Measurements from ENCODE around the gene HPSE2.

DNA sequence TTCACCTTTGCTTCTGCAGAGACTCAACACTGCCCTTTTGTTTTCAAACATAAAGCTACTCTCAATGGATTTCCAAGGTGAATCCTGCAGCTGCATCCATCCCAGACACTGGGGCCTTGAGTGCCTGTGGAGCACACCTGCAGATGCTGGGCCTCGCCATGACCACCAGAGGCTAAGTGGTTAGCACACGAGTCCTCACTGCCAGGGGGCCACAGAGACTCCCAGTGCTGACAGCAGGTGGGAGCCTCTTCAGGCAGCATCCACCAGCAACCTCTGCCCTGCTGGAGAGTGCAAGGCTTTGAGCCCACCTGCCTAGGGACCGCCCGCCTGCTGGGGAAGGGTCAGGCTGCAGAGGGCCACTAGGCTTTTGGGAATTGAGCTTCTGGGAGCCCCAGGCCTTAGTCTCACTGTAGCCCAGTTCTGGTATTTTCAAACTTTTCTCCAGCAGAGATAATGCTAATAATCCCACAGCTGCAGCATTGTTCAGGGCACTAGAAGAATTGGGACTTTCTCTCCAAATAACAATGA lies 779.5 kb downstream of the HPSE2 start:
- TF ChIP-seq CTCF (IDR thresholded peaks at IDR 0.05) (no peak), EP300 (IDR thresholded peaks at IDR 0.05) (no peak), POLR2AphosphoS5 (IDR thresholded peaks at IDR 0.05) (no peak)

Data from esophagus muscularis mucosa (tissue), 4 donors.